Ovary (tissue), 9 donors: Measurements from ENCODE around the gene CDC42EP1. TPM values are rescaled to one million over a fixed set of nuclear protein-coding genes. Genes with fewer than 3 reads are reported as not detected.
"Not testable (repeated sequence)": the region's sequence is repeated elsewhere in the genome, so short reads cannot be mapped to it uniquely, and the experiment has no call there.

Experiments
- DNase-seq, 5 donors: peaks; one replicate each; pipeline ENCODE4 v3.0.0-alpha.2; 2019 to 2020
- H3K27ac ChIP-seq, 2 donors: fragments of 200-600 bp; one replicate each; pipeline versions ENCODE4 v1.5.1 to v1.8.0; 2019 to 2022
- H3K27me3 ChIP-seq: fragments of 200-600 bp; one replicate; pipeline ENCODE4 v1.8.0; 2022
- H3K36me3 ChIP-seq: fragments of 200-600 bp; sonication (generic); one replicate; pipeline ENCODE4 v1.5.1; 2019
- H3K4me1 ChIP-seq: one replicate; pipeline ENCODE4 v1.8.1; 2013; ENCODE audit warnings: mild to moderate bottlenecking, moderate library complexity; ENCODE audit not compliant: insufficient read depth
- H3K4me3 ChIP-seq: fragments of 200-600 bp; sonication (generic); one replicate; pipeline ENCODE4 v1.5.1; 2017
- H3K9me3 ChIP-seq, 2 donors: fragments of 200-600 bp in 1 of 2; sonication (generic) in 1 of 2; one replicate each; pipeline versions ENCODE4 v1.5.1 to v1.8.1; 2013 to 2019; ENCODE audit warnings: mild to moderate bottlenecking in 1 of 2, moderate library complexity in 1 of 2
- CTCF ChIP-seq, 3 donors: fragments of 450-650 bp in 2 of 3; fragments of 200-600 bp in 1 of 3; IDR thresholded peaks; one replicate each; pipeline versions ENCODE4 v1.5.1 to v1.8.0; 2016 to 2022; ENCODE audit warnings: antibody characterized with exemption in 3 of 3, mild to moderate bottlenecking in 1 of 3
- EP300 ChIP-seq: sonication (generic); formaldehyde crosslinking; IDR thresholded peaks from one replicate; pipeline ENCODE4 v1.6.1; 2017; ENCODE audit warnings: antibody characterized with exemption
- POLR2A ChIP-seq: fragments of 450-650 bp; IDR thresholded peaks from one replicate; pipeline ENCODE4 v1.6.1; 2017; ENCODE audit warnings: antibody characterized with exemption, mild to moderate bottlenecking, moderate library complexity
- WGBS, 3 donors: extraction: QIAGEN DNeasy Blood & Tissue Kit in 1 of 3; methylation state at CpG; one replicate each; pipeline versions ENCODE4 v1.1.5 to v1.1.7; 2013 to 2017; 5-methylcytosine and 5-hydroxymethylcytosine counted together
- intact Hi-C, 4 donors: fragments of 100-400 bp; cut with DNase I; formaldehyde crosslinking; loops; one replicate each; pipeline versions ENCODE4 v1.11.0 to v1.15.1; 2022 to 2023
- polyA plus RNA-seq, 2 donors: library from polyadenylated mRNA; stranded (reverse); fragments of 200-250 nt in 1 of 2; fragments of 350-450 nt in 1 of 2; fragmentation: Illumina TruSeq in 1 of 2; extraction: RNeasy Lipid Tissue Mini Kit (QIAGEN cat#74804) in 1 of 2; gene quantifications; one replicate each; pipeline ENCODE4 v1.2.3, GENCODE V29; 2013 to 2014
- total RNA-seq, 7 donors: library from RNA; depleted of rRNA in 2 of 7; stranded (reverse); fragments of >200 nt in 2 of 7; fragmentation: NEBNext Ultra II Directional in 3 of 7; extraction: Animal tissue kit (Norgen Biotek cat#: 25700) in 3 of 7; gene quantifications; one replicate each; pipeline versions ENCODE4 v1.1.0 to v1.2.4, GENCODE V29; 2016 to 2023
- donor health status: DM: no; HTN: no; CAD: no; lungs with moderate emphysema.
- donor health status: DM: no; HTN: no; CAD: no.
- donor health status: Bipolar disorder and iron deficiency.
- donor health status: DM: yes; HTN: yes; CAD: no.
- donor health status: DM: no; HTN: no; CAD: no.
- donor health status: DM: yes; HTN: yes; CAD: no.

Gene CDC42EP1
- total and polyA plus RNA-seq, 9 donors = 3.4 to 125 (median 71.8) TPM

- Histone ChIP-seq H3K27me3 (no peaks in the 10 kb centered on the region), H3K4me1 (no peaks in the 10 kb centered on the region), H3K27ac (no peak overlapping the region), H3K9me3 (no peaks in the 10 kb centered on the region), H3K36me3 (no peaks in the 10 kb centered on the region), H3K4me3 (no peak overlapping the region)
- no peak for DNase-seq
- WGBS, 3 donors = 82 to 86% (median 85%) methylated on average over 5 of the region's 5 CpGs
- intact Hi-C loops = loop anchor here in 3 of 4 donors (5.0 to 10.0 kb wide), 2 partner anchors 49 to 57 kb away; no protein-coding TSS in a partner anchor
- TF ChIP-seq POLR2A = no peak
- TF ChIP-seq CTCF (IDR thresholded peaks at IDR 0.05) = no peak
- TF ChIP-seq EP300 = no peak
These were observed 34.0 kb downstream of the CDC42EP1 start for GRCh38 chr22:37594237-37594636.

GRCh38 chr22:37599153-37599552 is 38.9 kb downstream of the CDC42EP1 start:
- intact Hi-C loops = loop anchor here in 1 of 4 donors (10.0 kb wide), 1 partner anchor 54 kb away; no protein-coding TSS in a partner anchor
- H3K27ac ChIP-seq = no peak overlapping the region
- no peaks in the 10 kb centered on the region for H3K4me1 ChIP-seq
- H3K4me3 ChIP-seq = no peak overlapping the region
- H3K9me3 ChIP-seq = no peaks in the 10 kb centered on the region
- no peak for DNase-seq
- H3K36me3 ChIP-seq = no peaks in the 10 kb centered on the region
- 42 to 49% (median 45%) methylated on average over 4 of the region's 4 CpGs for WGBS, 3 donors
- H3K27me3 ChIP-seq = no peaks in the 10 kb centered on the region
- TF ChIP-seq CTCF (IDR thresholded peaks at IDR 0.05) (no peak), POLR2A (no peak), EP300 (no peak)

DNA sequence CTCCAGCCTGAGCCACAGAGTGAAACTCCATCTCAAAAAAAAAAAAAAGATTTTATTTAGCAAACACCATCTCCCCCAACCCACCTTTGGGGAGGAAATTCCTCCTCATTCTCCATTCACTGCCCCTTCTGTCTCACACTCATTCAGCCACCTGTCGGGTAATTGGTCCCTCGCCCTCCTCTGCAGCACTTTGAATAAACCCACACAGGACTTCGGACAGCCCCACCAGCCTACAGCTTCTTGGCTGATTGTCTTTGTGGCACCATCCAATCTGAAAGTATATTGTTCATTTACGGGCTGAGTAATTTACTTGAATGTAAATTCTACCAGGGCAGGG is 40.9 kb downstream of the CDC42EP1 start:
- 55 to 66% (median 58%) methylated on average over 4 of the region's 4 CpGs for WGBS, 3 donors
- intact Hi-C loops = no loop called here
- TF ChIP-seq EP300 (no peak), POLR2A (no peak), CTCF (IDR thresholded peaks at IDR 0.05) (no peak)

GRCh38 chr22:37601540-37602442 is 41.5 kb downstream of the CDC42EP1 start:
- Histone ChIP-seq H3K36me3 (no peaks in the 10 kb centered on the region), H3K27me3 (no peaks in the 10 kb centered on the region), H3K4me3 (no peak overlapping the region), H3K9me3 (no peaks in the 10 kb centered on the region), H3K27ac (no peak overlapping the region), H3K4me1 (no peaks in the 10 kb centered on the region)
- TF ChIP-seq CTCF (IDR thresholded peaks at IDR 0.05) = no peak
- no peak for TF ChIP-seq POLR2A
- DNase-seq = no peak
- intact Hi-C loops = no loop called here
- WGBS, 3 donors = 27 to 34% (median 30%) methylated on average over 14 of the region's 14 CpGs

More for the DNA sequence above, 40.9 kb downstream of the CDC42EP1 start:
- no peaks in the 10 kb centered on the region for H3K4me1 ChIP-seq
- no peaks in the 10 kb centered on the region for H3K27me3 ChIP-seq
- H3K4me3 ChIP-seq = no peak overlapping the region
- no peak for DNase-seq
- no peak overlapping the region for H3K27ac ChIP-seq
- H3K36me3 ChIP-seq = no peaks in the 10 kb centered on the region
- H3K9me3 ChIP-seq = no peaks in the 10 kb centered on the region

- DNase-seq, intact Hi-C loops: not testable (repeated sequence)
- 86 to 91% (median 88%) methylated on average over 5 of the region's 5 CpGs for WGBS, 3 donors
These were observed 42.4 kb downstream of the CDC42EP1 start for GRCh38 chr22:37602546-37603277.

More at GRCh38 chr22:37602546-37603277, 42.4 kb downstream of the CDC42EP1 start:
- not testable (repeated sequence) for H3K27me3 ChIP-seq, H3K36me3 ChIP-seq, H3K27ac ChIP-seq, H3K4me1 ChIP-seq, H3K4me3 ChIP-seq, H3K9me3 ChIP-seq
